Measurements from ENCODE around the gene MCM5.

MCM5 gene

DNA sequence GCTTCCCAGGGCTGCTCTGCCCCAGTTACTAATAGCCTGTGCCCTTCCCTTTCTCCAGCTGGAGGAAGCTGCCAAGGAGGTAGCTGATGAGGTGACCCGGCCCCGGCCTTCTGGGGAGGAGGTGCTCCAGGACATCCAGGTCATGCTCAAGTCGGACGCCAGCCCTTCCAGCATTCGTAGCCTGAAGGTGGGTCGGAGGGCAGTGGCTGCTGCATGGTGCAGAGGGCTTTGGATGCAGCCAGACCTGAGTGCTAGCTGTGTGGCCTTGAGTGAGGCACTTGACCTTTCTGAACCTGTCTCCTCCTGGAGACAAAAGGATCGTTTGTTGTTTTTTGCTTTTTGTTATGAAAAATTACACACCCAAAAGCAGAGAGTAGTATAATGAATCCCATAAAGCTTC, 3.4 kb downstream of the MCM5 start:
- DNase-seq (ENCODE audit: low spot score) = no peak

DNA sequence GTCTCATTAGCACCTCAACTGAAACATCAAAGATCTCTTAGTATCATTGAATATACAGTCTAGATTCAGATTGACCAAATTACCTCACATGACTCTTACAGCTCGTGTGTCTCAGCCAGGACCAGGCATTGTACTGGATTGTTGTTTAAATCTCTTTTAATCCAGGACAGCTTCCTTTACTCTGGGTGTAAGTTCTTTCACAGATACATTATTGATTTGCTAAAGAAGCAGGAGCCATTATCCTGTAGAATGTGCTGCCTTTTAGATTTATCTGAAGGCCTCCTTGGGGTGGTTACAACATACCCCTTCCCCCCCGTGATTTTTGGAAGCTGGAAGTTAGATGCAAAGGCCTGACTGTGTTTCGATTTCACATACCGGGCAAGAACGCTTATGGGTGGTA, 4.2 kb downstream of the MCM5 start:
- no peak for DNase-seq (ENCODE audit: low spot score)

DNA sequence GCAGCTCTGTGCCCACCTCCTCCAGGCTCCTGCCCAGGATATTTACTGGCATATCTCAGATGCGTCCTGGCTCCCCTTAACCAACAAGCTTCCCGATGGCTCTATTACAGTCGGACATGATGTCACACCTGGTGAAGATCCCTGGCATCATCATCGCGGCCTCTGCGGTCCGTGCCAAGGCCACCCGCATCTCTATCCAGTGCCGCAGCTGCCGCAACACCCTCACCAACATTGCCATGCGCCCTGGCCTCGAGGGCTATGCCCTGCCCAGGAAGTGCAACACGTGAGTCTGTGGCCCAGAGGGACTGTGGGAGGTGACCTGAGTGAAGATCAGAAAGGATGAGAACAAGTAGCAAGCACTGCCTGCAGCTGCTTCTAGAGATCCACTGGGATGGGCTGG, 6.5 kb downstream of the MCM5 start:
- no peak for DNase-seq (ENCODE audit: low spot score)

DNA sequence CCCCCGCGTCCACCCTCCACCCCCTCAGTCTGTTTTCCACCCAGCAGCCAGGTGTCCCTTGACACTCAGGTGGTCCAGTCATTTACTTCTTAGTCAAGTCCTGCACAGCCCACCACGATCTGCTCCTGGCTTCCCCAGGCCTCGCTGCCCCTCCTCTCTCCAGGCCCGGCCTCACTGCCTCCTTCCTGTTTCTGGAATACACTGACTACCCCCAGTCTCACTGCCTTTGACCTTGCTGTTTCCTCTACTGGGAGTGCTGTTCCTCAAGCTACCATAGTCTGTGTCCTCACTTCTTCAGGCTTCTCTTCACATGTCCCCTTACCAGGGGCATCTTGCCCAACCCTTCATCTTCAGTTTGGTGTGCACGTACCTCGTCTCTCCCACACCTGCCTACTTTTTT, 7.4 kb downstream of the MCM5 start:
- no peak for DNase-seq (ENCODE audit: low spot score)

DNA sequence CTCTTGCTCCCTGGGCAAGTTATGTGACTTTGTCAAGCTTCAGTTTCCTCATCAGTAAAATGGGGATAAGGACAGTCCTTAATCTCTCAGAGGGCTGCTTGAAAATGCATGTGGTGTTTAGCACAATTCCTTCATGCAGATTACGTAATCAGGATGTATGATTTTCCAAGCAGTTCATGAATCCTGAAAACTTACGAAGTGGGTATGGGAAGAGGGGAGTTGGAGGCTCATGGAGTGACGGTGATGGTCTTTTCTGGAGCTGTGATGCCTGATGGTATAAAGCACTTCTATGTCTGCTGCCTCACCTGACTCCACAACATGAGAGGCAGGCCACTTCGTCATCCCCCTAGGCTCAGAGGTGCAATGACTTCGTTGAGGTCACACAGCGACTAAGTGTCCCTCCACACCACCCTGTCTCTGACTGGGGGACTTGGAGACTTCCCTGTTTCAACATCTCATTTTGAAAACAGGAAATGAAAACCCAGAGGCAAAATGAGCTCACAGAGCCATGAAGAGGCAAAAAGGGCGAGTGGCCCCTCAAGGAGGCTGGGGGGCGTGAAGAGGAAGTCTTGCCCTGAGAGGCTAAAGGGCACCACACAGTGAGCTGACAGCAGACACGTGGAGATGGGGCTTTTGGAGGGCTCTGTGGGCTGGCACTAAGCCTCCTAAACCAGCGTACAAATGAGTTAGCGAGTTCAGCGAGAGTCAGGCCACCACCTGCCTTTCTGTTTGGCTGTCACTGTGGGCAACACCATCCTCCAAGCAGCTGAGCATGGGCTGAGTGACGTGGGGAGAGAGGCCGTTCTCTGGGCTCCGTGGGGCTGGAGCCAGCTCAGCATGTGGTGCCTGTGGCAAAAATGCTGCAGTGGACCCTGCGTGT, 10.1 kb downstream of the MCM5 start:
- DNase-seq (ENCODE audit: low spot score) = no peak

DNA sequence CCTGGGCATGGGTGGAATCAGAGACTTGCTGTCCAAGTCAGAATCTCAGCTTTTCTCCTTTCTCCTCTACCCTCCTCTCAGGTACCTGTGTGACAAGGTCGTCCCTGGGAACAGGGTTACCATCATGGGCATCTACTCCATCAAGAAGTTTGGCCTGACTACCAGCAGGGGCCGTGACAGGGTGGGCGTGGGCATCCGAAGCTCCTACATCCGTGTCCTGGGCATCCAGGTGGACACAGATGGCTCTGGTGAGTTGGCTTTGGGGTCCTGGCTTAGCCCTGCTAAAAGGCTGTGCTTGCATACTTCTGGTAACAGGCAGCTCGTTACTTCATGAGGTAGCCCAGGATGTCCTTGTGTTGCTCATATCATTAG, 10.7 kb downstream of the MCM5 start:
- no peak for DNase-seq (ENCODE audit: low spot score)

DNA sequence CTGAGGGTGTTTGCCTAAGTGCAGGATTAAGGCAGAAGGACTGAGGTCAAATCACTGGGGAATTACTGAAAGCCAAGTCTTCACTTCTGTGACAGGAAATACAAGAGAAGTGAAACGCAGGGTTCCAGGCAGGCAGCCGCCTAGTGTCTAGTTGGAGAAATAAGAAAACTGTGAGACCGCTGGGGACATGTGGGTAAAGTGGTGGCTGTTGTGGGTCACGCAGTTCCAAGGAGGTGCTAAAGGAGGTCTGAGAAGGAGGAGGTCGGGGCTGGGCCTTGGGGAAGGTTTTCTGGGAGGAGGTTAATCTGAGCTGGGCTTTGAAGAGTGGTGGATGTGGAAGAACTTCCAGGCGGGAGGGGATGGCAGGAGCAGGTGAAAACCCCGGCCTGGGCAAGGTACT, 11.2 kb downstream of the MCM5 start:
- no peak for DNase-seq (ENCODE audit: low spot score)

DNA sequence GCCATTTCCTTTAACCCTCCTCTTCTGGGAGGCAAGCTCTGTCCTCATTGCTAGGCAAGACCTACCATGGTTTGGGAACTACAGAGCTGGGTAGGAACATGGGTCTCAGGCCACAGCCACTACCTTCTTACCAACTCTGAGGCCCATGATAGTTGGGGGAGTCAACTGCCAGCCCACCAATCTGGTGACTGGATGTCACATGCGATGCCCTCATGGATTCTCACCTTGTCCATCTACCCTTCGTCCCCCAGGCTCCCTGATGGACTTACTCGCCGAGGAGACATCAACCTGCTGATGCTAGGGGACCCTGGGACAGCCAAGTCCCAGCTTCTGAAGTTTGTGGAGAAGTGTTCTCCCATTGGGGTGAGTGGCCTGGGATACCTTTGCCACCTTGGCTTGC, 13.7 kb downstream of the MCM5 start:
- no peak for DNase-seq (ENCODE audit: low spot score)

DNA sequence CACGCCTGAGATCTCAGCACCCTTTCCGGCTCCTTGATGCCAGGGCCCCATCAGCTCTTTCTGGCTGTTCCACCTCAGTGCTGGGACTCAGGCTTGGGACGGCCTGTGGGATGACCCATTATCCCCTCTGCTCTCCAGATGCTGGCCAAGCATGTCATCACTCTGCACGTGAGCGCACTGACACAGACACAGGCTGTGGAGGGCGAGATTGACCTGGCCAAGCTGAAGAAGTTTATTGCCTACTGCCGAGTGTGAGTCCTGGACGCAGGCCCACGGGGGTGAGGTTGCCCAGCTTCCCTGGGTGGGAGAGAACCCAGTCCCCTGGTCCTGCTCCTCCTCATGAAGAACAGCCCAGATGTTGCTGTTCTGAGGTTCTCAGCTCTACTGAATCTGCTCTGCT, 17.7 kb downstream of the MCM5 start:
- no peak for DNase-seq (ENCODE audit: low spot score)

DNA sequence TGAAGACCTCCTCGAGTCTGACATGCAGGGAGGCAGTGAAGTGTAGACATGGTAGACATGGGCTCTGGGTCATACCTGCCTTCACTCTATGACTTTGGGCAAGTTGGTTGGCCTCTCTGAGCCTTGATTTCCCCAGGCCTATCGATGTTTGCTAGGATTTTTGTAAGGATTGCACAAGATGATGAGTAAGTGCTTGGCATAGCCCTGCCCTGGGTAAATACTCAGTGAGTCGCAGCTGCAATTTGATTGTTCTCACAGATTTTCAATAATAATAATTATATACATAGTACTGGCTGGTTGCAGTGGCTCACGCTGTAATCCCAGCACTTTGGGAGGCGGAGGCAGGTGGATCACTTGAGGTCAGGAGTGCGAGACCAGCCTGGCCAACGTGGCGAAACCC, 18.1 kb downstream of the MCM5 start:
- DNase-seq (ENCODE audit: low spot score) = no peak

DNA sequence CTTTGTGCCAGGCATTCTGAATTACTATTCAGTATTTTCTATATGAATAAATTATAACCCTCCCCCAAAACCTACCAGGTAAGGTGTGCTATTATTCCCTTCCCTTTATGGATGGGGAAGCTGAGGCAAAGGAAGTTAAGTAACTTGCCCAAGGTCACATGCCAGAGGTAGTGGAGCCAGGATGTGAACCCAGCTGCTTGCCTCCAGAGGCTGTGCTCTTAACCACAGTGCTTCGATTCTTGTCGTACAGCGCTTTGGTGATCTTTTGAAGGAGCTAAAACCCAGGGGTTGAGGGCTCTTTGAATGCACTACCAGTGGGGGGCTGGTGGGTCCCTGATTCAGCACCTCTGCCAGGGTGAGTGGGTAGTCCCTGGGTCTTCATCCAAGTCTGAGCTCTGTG, 18.8 kb downstream of the MCM5 start:
- no peak for DNase-seq (ENCODE audit: low spot score)

DNA sequence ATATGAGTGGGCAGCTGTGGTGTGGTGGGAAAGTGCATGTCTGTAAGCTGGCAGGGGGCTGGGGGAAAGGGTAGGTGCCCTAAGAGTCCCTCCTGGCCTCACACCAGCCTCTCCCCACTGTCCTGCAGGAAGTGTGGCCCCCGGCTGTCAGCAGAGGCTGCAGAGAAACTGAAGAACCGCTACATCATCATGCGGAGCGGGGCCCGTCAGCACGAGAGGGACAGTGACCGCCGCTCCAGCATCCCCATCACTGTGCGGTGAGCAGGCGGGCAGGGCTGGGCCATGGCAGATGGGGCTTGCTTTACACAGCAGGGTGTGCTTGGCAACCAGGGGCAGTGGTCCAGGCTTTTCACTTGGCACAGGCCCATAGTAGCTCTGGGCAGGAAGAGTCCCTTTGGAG, 19.8 kb downstream of the MCM5 start:
- no peak for DNase-seq (ENCODE audit: low spot score)

DNA sequence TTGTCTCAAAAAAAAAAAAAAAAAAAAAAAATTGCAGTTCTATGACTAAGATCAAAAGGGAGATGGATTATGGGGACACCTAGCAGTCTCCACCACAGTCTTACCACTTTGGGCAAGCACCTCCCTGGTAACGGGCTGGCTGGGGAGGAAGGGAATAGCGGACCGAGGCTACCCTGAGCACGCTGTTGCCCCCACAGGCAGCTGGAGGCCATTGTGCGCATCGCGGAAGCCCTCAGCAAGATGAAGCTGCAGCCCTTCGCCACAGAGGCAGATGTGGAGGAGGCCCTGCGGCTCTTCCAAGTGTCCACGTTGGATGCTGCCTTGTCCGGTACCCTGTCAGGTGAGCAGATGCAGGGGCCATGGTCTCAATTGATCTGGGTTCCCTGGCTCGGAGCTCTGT, 21.2 kb downstream of the MCM5 start:
- DNase-seq (ENCODE audit: low spot score) = no peak

DNA sequence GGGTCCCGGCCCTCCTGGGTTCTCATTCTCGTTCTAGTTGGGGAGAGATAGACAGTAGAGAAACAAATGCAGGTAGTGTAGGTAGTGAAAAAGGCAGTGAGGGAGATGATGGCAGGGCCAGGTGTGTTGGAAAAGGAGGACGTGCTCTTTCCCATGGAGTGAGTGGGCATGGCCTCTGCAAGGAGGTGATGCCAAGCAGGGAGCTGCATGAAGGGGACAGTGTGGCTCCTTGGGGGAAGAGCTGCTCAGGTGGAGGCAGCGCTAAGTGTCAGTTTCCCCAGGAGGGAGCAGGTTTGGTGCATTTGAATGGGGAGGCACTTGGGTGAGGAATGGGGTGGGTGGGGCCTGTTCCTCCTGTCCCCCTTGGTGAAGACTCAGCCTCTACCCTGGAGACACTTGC, 22.2 kb downstream of the MCM5 start:
- no peak for DNase-seq (ENCODE audit: low spot score)

DNA sequence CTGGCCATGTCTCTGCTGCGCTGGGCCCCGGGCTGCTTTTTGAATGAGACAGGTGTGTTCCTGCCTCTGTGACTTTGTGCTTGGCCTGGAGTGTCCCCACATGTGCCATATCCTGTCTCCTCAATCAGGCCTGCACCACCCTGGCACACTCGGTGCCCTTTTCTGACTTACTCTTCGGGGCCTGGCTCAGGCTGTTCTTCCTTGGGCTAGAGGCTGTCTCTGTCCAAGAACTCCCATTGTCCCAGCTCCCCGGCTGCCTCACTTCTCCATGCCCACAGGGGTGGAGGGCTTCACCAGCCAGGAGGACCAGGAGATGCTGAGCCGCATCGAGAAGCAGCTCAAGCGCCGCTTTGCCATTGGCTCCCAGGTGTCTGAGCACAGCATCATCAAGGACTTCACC, 23.0 kb downstream of the MCM5 start:
- DNase-seq (ENCODE audit: low spot score) = no peak

DNA sequence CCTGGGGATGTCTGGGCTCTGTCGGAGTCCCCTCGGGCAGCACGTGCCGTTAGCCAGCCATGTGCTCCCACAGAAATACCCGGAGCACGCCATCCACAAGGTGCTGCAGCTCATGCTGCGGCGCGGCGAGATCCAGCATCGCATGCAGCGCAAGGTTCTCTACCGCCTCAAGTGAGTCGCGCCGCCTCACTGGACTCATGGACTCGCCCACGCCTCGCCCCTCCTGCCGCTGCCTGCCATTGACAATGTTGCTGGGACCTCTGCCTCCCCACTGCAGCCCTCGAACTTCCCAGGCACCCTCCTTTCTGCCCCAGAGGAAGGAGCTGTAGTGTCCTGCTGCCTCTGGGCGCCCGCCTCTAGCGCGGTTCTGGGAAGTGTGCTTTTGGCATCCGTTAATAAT, 24.1 kb downstream of the MCM5 start:
- DNase-seq (ENCODE audit: low spot score) = no peak

DNA sequence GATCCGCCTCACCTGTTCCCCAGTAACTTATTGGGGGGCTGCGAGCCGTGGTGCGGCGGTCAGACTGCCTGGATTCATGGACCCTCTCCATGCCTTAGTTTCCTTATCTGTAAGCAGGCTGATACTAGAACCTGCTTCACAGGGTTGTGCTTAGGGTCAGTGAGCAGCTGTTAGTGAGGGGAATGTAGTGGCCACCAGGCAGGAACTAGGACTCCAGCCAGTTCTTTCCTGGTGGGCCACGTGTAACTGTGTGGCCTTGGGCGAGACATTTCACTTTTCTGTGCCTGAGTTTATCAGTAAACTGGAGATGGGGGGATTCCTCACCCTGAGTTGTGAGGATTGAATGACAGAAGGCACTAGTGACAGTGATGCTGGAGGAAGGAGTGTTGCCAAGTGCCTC, 24.8 kb downstream of the MCM5 start:
- no peak for DNase-seq (ENCODE audit: low spot score)

DNA sequence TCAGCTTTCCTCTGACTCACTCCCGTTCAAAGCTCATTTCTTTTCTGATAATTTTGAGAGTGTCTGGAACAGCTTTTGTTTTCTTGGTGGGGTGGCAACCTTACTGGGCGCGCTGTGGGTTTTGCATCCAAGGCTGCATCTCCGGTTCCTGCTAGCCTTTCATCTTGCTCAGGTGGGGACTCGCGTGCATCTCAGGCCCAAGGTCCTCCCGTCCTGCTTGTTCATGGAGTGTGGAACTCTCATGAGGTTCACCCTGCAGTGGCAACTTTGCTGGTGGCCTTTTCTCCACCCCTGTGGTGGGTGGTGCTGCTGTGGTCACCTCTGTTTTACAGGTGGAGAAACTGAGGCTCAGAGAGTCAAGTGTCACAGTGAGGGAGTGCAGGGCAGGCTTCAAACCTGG, 25.6 kb downstream of the MCM5 start:
- DNase-seq (ENCODE audit: low spot score) = no peak

DNA sequence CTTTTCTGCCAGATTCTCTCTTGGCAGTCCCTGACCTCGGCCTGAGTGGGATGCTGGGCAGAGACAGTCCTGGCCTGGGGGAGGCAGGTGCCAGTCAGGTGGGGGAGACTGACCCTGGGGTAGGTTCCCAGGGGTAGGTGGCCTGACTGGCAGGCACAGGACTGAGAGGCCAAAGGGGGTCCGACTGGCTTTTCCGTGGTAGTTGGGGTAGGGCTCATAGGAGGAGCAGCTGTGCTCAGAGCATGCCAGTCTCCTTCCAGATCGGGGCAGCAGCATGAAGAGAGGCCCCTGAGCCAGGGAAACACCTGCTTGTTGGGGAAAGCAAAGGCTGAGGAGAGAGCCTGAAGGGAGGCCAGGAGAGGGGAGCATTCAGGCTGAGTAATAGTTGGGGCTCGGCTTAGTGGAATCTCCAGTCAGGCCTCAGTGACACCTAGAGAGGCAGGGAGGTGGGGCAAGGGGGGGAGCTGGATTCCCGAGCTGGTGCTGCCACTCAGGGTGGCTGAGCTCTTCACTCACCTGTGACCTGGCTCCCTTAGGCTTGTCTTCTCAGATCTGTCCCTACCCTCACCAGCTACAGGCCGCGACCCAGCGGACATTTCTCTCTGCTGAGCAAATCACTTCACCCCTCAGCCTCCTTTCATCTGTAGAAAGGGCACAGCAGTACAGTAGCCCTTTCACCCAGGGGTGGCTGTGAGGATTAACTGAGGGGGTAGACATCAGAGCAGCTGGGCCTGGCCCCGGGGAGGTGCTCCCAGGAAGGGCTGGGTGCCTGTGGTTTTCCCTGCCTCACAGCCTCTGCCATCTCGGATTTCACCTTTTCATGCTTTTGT, 26.2 kb downstream of the MCM5 start:
- DNase-seq (ENCODE audit: low spot score) = no peak

DNA sequence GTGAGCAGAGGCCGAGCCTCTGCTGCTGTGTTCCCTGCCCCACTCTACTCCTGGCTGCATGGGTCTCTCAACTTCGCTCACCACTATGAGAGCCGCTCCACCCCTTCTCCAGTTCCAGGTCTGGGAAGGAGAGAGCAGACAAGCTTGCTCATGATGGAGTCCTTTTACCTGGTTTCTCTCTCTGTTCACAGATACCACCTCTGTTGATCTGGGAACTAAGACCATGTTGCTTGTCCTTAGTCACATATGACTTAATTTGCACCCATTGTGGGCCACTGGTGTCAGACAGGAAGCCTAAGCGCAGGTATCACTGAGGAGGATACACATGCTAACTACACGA, 26.8 kb downstream of the MCM5 start:
- no peak for DNase-seq (ENCODE audit: low spot score)

DNA sequence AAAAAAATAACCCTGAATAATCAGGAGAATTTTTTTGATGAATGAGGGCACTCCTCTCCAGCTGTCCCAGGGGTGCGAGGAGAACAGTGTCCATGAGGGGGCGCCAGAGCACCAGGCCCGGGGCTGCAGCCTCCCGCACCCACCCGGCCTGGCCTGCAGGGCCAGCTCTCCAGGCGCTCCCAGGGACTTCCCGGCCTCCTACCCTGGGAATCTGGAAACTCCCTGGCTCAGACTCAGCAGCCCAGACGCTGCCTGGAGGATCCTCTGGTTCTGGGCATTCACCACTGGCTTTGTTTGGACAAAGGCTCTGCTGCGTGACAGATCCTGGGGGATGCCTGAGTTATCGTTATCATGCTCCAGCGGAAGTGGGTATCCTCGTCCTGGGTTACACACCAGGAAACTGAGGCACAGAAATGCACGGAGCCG, 31.0 kb downstream of the MCM5 start:
- peak; percentile 69 for DNase-seq (ENCODE audit: low spot score)

DNA sequence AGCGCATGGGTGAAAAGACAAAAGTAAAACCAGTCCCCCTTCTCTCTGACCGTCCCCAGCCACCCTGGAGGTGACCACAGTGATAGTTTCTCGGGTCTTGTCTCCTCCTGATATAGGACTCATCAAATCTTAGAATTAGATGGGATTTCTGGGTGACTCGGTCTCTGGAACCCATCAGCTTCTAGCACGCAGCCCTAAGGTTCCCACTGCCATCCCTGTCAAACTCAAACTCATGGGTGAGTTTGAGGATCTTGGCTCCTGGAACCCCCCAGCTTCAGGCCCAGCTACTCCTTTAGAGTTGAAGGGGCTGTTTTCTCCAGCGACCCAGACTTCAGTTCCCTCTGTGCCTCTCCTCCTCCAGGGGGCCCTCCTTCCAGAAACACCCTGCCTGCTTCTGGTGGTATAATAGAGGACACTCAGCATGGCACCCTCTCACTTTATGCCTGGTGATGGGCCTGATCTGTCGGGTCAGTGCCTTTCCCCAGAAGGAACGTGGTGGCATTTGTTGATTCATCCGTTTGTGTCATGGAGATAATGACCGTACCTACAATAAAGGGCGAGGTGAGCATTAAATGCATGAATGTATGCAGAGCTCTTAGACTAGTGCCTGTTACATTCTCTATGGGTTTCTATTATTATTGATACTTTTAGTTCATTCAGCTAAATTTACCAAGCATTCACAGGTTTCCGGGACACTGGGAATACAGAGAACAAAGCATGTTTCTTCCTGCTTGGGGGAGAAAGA, 31.7 kb downstream of the MCM5 start:
- DNase-seq (ENCODE audit: low spot score) = no peak
